Ishikawa (cell line): Measurements from ENCODE around the gene LRP1.

Experiments used
- CEBPB ChIP-seq: IDR thresholded peaks from 2 replicates; pipeline ENCODE4 v1.6.1; 2012
- CREB1 ChIP-seq: IDR thresholded peaks from 2 replicates; pipeline ENCODE4 v1.6.1; 2012; ENCODE audit warnings: low read depth
- EP300 ChIP-seq: IDR thresholded peaks from 2 replicates; pipeline ENCODE4 v1.6.1; 2012; ENCODE audit warnings: borderline replicate concordance
- TCF12 ChIP-seq: IDR thresholded peaks from 2 replicates; pipeline ENCODE4 v1.6.1; 2012; ENCODE audit warnings: low read depth
- TEAD4 ChIP-seq: IDR thresholded peaks from 2 replicates; pipeline ENCODE4 v1.6.1; 2012
- YY1 ChIP-seq: IDR thresholded peaks from 2 replicates; pipeline ENCODE4 v1.6.1; 2012; ENCODE audit warnings: low read depth
- ZBTB7A ChIP-seq: IDR thresholded peaks from 2 replicates; pipeline ENCODE4 v1.6.1; 2012; ENCODE audit warnings: low read depth
- TF ChIP-seq, protein P1 (sequence below): IDR thresholded peaks from 2 replicates; pipeline ENCODE4 v1.6.1; 2012
- TF ChIP-seq, protein P2 (sequence below): IDR thresholded peaks from 2 replicates; pipeline ENCODE4 v1.6.1; 2012

DNA sequence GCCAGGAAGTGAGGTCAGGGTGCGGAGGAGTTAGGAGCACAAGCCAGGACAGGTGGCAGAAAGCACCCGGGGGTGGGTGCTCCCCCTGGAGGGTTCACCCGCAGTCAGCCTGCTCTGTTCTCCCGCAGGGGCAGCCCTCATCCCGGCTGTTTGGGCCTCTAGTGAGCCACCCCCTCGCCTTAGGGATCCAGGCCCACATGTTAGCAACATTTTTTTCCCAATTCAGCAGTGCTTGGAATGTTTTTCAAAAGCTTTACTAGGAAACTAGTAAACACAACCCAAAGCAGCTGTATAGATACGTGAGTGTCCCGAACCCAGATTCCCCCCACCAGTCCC, 59.8 kb downstream of the LRP1 start:
- no peak for TF ChIP-seq YY1
- no peak for TF ChIP-seq EP300
- TF ChIP-seq, protein P1, sequence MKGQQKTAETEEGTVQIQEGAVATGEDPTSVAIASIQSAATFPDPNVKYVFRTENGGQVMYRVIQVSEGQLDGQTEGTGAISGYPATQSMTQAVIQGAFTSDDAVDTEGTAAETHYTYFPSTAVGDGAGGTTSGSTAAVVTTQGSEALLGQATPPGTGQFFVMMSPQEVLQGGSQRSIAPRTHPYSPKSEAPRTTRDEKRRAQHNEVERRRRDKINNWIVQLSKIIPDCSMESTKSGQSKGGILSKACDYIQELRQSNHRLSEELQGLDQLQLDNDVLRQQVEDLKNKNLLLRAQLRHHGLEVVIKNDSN, result no peak
- no peak for TF ChIP-seq TCF12
- no peak for TF ChIP-seq CEBPB
- no peak for TF ChIP-seq CREB1
- TF ChIP-seq ZBTB7A, result no peak
- TF ChIP-seq, protein P2, sequence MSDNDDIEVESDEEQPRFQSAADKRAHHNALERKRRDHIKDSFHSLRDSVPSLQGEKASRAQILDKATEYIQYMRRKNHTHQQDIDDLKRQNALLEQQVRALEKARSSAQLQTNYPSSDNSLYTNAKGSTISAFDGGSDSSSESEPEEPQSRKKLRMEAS, result no peak
- no peak for TF ChIP-seq TEAD4
